Measurements from ENCODE around the gene ZNF70.

ZNF70 gene

DNA sequence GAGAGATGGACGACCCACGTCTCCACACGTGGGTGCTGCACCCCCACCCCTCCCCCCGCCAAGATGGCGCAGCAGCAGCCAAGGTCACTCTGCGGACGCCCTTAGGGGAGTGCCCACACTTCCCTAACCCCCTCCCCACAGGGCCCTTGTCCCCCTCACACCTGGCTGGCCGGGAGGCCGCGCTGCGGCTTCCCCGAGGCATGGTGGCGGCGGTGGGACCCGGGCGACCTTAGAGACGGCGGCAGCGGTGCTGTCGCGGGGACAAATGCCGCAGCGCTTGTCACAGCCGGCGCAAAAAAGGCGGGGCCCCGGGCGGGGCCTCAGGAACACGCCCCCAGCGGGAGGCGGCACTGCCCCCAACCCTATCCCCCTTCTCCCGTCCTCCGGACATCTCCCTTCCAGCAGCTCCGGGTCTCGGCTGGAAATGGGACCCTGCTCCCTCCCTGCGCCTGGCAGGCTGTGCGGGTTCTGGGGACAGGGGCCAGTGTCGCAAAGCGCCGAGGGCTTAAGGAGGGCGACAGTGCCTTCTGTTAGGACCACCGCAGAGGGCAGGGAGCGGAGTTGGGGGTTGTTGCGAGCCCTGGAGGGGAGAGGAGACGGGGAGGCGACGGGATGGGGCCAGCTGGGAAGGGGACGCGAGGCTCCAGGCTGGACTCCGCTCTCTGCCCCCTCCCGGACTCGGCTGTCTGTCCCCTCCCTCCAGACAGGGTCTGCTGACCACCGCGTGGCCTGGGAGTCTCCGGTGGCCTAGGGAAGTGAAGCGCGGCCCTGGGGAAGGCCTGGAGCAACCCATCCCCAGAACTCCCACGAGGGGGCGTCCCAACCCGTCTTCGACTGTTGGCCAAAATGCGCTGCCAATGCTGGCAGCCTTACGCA, 17.0 kb upstream of the ZNF70 start, which contains the start of gene CHCHD10:
Gene CHCHD10, minus strand, starts transcription at position 300 of the 876 bp plus-strand sequence. Its CDS starts 98 bp downstream, at position 202.
- H3K4me3 ChIP-seq (ENCODE audit: control insufficient read depth in 1 of 7, extremely low read depth in 1 of 7, insufficient read depth in 4 of 7, low read depth in 2 of 7, low read length in 6 of 7), result peak within 1 kb of the TSS; percentile 72 to 92 (median 83)
- peaks cover 0 to 1% (median 0%) of the 10 kb centered on the region in 5 experiments for H3K27me3 ChIP-seq (replicated peaks in 2 of 5; ENCODE audit: control insufficient read depth in 4 of 5, insufficient read depth in 5 of 5, low read length in 4 of 5)
- H3K9me3 ChIP-seq (ENCODE audit: control extremely low read depth in 1 of 5, control insufficient read depth in 4 of 5, insufficient read depth in 2 of 5, low read depth in 1 of 5, low read length in 4 of 5), result no peaks in the 10 kb centered on the region
- WGBS (ENCODE audit: insufficient coverage), result 0% methylated on average over 46 of the region's 63 CpGs
- peaks cover 0 to 21% (median 0%) of the 10 kb centered on the region in 4 experiments for H3K36me3 ChIP-seq (ENCODE audit: control insufficient read depth in 4 of 4, insufficient read depth in 4 of 4, low read length in 3 of 4)
- CTCF ChIA-PET, result interaction anchor here (0.5 to 6.2 kb wide), 11 partner anchors 12 to 100 kb away, joined by 3 to 47 read pairs (median 4); partner anchors contain the start of genes SLC2A11, SMARCB1 and VPREB3
- POLR2A ChIA-PET, result interaction anchor here (0.5 to 1.5 kb wide), 2 partner anchors 78 to 123 kb away, joined by 3 read pairs; no protein-coding TSS in a partner anchor
- peak; percentile 77 to 88 (median 85) for DNase-seq
- H3K27ac ChIP-seq (ENCODE audit: insufficient read depth in 1 of 2, low read depth in 1 of 2, low read length in 2 of 2, poor library complexity in 1 of 2, severe bottlenecking in 2 of 2), result peak within 1 kb of the TSS in 1 of 2 experiments; percentile 75
- H3K4me1 ChIP-seq (ENCODE audit: control extremely low read depth in 1 of 4, control insufficient read depth in 4 of 4, insufficient read depth in 4 of 4, low read length in 3 of 4), result peaks cover 6 to 74% (median 66%) of the 10 kb centered on the region in 4 experiments

DNA sequence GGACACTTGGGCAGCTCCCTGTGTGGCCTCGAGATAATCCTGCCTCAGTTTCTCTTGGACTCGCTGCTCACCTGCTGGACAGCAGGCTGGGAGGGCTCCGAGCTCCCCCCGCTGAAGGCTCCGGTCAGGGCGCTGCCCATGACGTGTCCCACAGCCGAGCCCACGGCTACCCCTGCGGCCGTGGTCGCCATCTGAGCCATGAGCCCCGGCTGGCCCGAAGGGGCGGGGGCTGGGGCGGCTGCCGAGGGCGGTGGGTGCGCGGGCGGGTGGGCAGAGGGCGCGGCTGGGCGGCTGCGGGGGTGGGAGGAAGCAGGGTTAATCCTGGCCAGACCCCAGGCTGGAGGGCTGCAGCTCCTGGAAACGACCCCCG, 16.4 kb upstream of the ZNF70 start:
- Histone ChIP-seq H3K9me3 (ENCODE audit: control extremely low read depth in 1 of 5, control insufficient read depth in 4 of 5, insufficient read depth in 2 of 5, low read depth in 1 of 5, low read length in 4 of 5) (no peaks in the 10 kb centered on the region), H3K4me3 (ENCODE audit: control insufficient read depth in 1 of 7, extremely low read depth in 1 of 7, insufficient read depth in 4 of 7, low read depth in 2 of 7, low read length in 6 of 7) (peak overlapping the region in 6 of 7 experiments; percentile 72 to 92 (median 82)), H3K27me3 (replicated peaks in 2 of 5; ENCODE audit: control insufficient read depth in 4 of 5, insufficient read depth in 5 of 5, low read length in 4 of 5) (no peaks in the 10 kb centered on the region), H3K27ac (ENCODE audit: insufficient read depth in 1 of 2, low read depth in 1 of 2, low read length in 2 of 2, poor library complexity in 1 of 2, severe bottlenecking in 2 of 2) (peak overlapping the region in 1 of 2 experiments; percentile 32), H3K4me1 (ENCODE audit: control extremely low read depth in 1 of 4, control insufficient read depth in 4 of 4, insufficient read depth in 4 of 4, low read length in 3 of 4) (peaks cover 8 to 76% (median 67%) of the 10 kb centered on the region in 4 experiments), H3K36me3 (ENCODE audit: control insufficient read depth in 4 of 4, insufficient read depth in 4 of 4, low read length in 3 of 4) (peaks cover 0 to 21% (median 0%) of the 10 kb centered on the region in 4 experiments)
- 32% methylated on average over 6 of the region's 27 CpGs for WGBS (ENCODE audit: insufficient coverage)
- DNase-seq, result no peak
- ChIA-PET POLR2A (interaction anchor here (0.5 to 1.5 kb wide), 2 partner anchors 79 to 122 kb away, joined by 3 read pairs; no protein-coding TSS in a partner anchor), CTCF (interaction anchor here (0.6 to 6.2 kb wide), 11 partner anchors 11 to 184 kb away, joined by 3 to 47 read pairs (median 4); partner anchors contain the start of genes SLC2A11 and VPREB3)

DNA sequence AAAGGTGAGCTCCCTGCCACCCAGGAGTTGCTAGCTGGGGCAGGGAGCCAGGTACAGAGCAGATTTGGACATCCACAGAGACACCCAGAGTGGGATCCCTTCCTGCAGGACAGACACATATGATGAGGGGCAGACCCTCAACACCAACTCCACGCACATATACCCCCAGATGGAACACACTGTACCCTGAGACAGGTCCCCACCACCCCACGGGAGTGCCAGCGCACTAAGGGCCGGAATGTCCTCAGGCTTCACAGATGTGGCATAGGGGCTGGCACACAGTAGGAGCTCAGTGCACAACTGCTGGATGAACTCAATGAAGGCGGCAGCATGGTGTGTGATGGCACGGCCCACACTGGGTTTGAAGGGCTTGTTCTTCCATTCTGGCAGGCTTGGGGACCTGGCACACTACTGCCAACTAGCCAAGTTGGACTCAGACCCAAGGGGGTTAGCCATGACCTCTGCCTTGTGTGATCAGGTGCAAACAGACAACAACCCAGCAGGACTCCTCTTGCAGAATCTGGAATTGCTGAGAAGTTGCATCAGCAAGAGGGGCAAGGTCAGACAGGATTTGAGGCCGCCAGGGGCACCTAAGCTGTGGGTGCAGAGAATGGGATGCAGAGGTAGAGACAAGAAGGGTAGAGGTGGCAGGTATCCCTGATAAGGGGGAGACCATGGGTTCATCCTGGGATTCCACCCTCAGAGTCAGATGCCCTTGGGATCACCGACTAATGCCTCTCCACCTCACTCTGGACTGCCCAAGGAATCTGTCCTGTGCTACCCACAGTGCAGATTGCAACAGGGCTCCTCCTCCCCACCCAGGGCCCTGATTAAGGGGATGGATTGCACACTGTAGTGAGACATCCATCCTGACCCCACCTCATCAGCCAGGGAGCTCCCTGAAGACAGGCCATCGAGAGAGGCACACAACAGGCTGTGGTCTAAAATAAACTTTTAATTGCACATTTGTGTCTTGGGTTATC, 14.3 kb upstream of the ZNF70 start:
- Histone ChIP-seq H3K4me1 (ENCODE audit: control extremely low read depth in 1 of 4, control insufficient read depth in 4 of 4, insufficient read depth in 4 of 4, low read length in 3 of 4) (peaks cover 7 to 64% (median 57%) of the 10 kb centered on the region in 4 experiments), H3K4me3 (ENCODE audit: control insufficient read depth in 1 of 7, extremely low read depth in 1 of 7, insufficient read depth in 4 of 7, low read depth in 2 of 7, low read length in 6 of 7) (no peak overlapping the region), H3K36me3 (ENCODE audit: control insufficient read depth in 4 of 4, insufficient read depth in 4 of 4, low read length in 3 of 4) (peaks cover 0 to 21% (median 0%) of the 10 kb centered on the region in 4 experiments), H3K9me3 (ENCODE audit: control extremely low read depth in 1 of 5, control insufficient read depth in 4 of 5, insufficient read depth in 2 of 5, low read depth in 1 of 5, low read length in 4 of 5) (no peaks in the 10 kb centered on the region), H3K27me3 (replicated peaks in 2 of 5; ENCODE audit: control insufficient read depth in 4 of 5, insufficient read depth in 5 of 5, low read length in 4 of 5) (no peaks in the 10 kb centered on the region), H3K27ac (ENCODE audit: insufficient read depth in 1 of 2, low read depth in 1 of 2, low read length in 2 of 2, poor library complexity in 1 of 2, severe bottlenecking in 2 of 2) (no peak overlapping the region)
- POLR2A ChIA-PET, result no interaction called here
- CTCF ChIA-PET, result interaction anchor here (0.5 to 6.2 kb wide), 10 partner anchors 9 to 93 kb away, joined by 3 to 47 read pairs (median 3); partner anchors contain the start of genes SLC2A11 and VPREB3
- DNase-seq, result no peak
- WGBS (ENCODE audit: insufficient coverage), result 100% methylated on average over 8 of the region's 9 CpGs

DNA sequence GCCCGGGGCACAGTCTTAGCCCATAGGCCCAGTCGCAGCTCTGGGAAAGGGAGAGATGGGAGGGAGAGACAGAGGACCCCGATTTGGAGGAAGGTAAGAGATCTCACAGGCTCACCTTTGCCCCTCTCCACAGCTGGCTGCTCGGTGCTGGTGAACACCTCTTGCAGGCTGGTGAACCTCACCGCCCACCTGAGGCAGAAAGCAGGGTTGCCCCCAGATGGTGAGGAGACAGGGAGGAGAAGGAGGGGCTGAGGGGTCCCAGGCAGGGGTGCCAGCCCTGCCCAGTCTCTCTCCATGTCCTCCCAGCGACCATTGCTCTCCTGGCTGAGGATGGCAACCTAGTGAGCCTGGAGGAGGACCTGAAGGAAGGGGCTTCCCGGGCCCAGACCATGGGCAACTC, 13.0 kb upstream of the ZNF70 start:
- no peak overlapping the region for H3K27ac ChIP-seq (ENCODE audit: insufficient read depth in 1 of 2, low read depth in 1 of 2, low read length in 2 of 2, poor library complexity in 1 of 2, severe bottlenecking in 2 of 2)
- ChIA-PET POLR2A (no interaction called here), CTCF (interaction anchor here (1.6 kb wide), 1 partner anchor 86 kb away, joined by 6 read pairs; no protein-coding TSS in a partner anchor)
- H3K9me3 ChIP-seq (ENCODE audit: control extremely low read depth in 1 of 5, control insufficient read depth in 4 of 5, insufficient read depth in 2 of 5, low read depth in 1 of 5, low read length in 4 of 5), result no peaks in the 10 kb centered on the region
- DNase-seq, result no peak
- H3K27me3 ChIP-seq (replicated peaks in 2 of 5; ENCODE audit: control insufficient read depth in 4 of 5, insufficient read depth in 5 of 5, low read length in 4 of 5), result no peaks in the 10 kb centered on the region
- H3K36me3 ChIP-seq (ENCODE audit: control insufficient read depth in 4 of 4, insufficient read depth in 4 of 4, low read length in 3 of 4), result peaks cover 0 to 21% (median 0%) of the 10 kb centered on the region in 4 experiments
- 85% methylated on average over 4 of the region's 7 CpGs for WGBS (ENCODE audit: insufficient coverage)
- peak overlapping the region in 5 of 7 experiments; percentile 9 to 73 (median 56) for H3K4me3 ChIP-seq (ENCODE audit: control insufficient read depth in 1 of 7, extremely low read depth in 1 of 7, insufficient read depth in 4 of 7, low read depth in 2 of 7, low read length in 6 of 7)
- H3K4me1 ChIP-seq (ENCODE audit: control extremely low read depth in 1 of 4, control insufficient read depth in 4 of 4, insufficient read depth in 4 of 4, low read length in 3 of 4), result peaks cover 5 to 56% (median 46%) of the 10 kb centered on the region in 4 experiments

DNA sequence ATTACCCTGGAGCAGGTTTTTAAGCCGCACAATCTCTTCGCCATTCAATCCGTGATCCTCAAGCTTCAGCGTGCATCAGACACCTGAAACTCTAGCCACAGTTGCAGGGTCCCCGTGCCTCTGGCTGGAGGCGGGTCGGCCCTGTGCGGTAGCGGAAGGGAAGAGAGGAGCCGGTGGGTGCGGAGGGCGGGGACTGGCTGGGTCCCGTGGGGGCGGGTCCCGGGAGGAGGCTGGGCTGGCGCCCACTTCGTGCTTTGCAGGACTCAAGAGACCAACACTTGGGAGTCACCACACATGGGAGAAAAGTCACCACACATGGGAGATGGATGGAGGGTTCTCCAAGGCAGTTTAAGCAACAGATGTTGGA, 12.7 kb upstream of the ZNF70 start:
- Histone ChIP-seq H3K9me3 (ENCODE audit: control extremely low read depth in 1 of 5, control insufficient read depth in 4 of 5, insufficient read depth in 2 of 5, low read depth in 1 of 5, low read length in 4 of 5) (no peaks in the 10 kb centered on the region), H3K4me1 (ENCODE audit: control extremely low read depth in 1 of 4, control insufficient read depth in 4 of 4, insufficient read depth in 4 of 4, low read length in 3 of 4) (peaks cover 5 to 54% (median 44%) of the 10 kb centered on the region in 4 experiments), H3K36me3 (ENCODE audit: control insufficient read depth in 4 of 4, insufficient read depth in 4 of 4, low read length in 3 of 4) (peaks cover 0 to 21% (median 0%) of the 10 kb centered on the region in 4 experiments), H3K27ac (ENCODE audit: insufficient read depth in 1 of 2, low read depth in 1 of 2, low read length in 2 of 2, poor library complexity in 1 of 2, severe bottlenecking in 2 of 2) (no peak overlapping the region), H3K4me3 (ENCODE audit: control insufficient read depth in 1 of 7, extremely low read depth in 1 of 7, insufficient read depth in 4 of 7, low read depth in 2 of 7, low read length in 6 of 7) (peak overlapping the region in 6 of 7 experiments; percentile 10 to 73 (median 47)), H3K27me3 (replicated peaks in 2 of 5; ENCODE audit: control insufficient read depth in 4 of 5, insufficient read depth in 5 of 5, low read length in 4 of 5) (no peaks in the 10 kb centered on the region)
- DNase-seq, result peak in 2 of 3 donors; percentile 40 to 49
- ChIA-PET CTCF (interaction anchor here (0.9 to 1.9 kb wide), 3 partner anchors 10 to 86 kb away, joined by 3 to 6 read pairs (median 6); partner anchors contain the start of gene SMARCB1), POLR2A (no interaction called here)
- 13% methylated on average over 15 of the region's 17 CpGs for WGBS (ENCODE audit: insufficient coverage)

DNA sequence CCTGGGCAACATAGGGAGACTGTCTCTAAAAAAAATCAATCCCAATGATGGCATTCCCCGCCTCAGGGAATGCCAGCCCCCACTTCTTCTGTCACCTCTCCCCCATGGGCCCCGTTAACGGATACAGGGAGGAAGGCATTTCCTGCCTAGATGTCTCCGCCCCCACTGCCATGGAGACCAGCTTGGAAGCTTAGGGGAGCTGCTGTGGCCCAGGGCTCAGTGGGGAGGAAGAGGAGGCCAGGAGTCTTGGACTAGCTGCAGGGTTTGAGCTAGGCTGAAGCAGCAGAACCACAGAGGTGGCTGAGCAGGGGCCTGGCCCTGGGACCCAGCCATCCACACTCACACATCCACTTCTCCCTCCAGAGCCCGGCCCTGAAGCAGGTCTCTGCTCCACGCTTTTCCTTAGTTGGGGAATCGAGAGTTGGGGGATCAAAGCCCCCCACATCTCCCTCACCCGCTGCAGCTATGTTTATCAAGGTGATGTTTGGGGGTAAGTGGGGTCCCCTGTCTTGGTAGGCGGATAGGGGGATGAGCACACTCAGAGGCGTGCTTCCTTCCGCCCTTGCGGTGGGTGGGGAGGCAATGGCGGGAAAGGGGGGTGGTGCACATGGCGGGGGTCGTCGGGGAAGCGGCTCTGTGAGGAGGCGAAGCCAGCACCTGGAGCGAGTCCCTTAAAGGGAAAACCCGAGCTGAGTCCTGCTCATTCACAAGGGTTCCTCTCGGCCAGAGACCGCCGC, 12.1 kb upstream of the ZNF70 start, which contains the start of gene C22orf15:
Gene C22orf15, plus strand, starts transcription at position 149 of the 737 bp plus-strand sequence. Its CDS starts 317 bp downstream, at position 466.
- ChIA-PET CTCF (interaction anchor here (0.9 to 1.9 kb wide), 4 partner anchors 10 to 87 kb away, joined by 3 to 6 read pairs (median 6); partner anchors contain the start of gene SMARCB1), POLR2A (no interaction called here)
- DNase-seq, result peak in 1 of 3 donors; percentile 36
- Histone ChIP-seq H3K27me3 (replicated peaks in 2 of 5; ENCODE audit: control insufficient read depth in 4 of 5, insufficient read depth in 5 of 5, low read length in 4 of 5) (no peaks in the 10 kb centered on the region), H3K9me3 (ENCODE audit: control extremely low read depth in 1 of 5, control insufficient read depth in 4 of 5, insufficient read depth in 2 of 5, low read depth in 1 of 5, low read length in 4 of 5) (no peaks in the 10 kb centered on the region), H3K36me3 (ENCODE audit: control insufficient read depth in 4 of 4, insufficient read depth in 4 of 4, low read length in 3 of 4) (peaks cover 0 to 21% (median 0%) of the 10 kb centered on the region in 4 experiments), H3K27ac (ENCODE audit: insufficient read depth in 1 of 2, low read depth in 1 of 2, low read length in 2 of 2, poor library complexity in 1 of 2, severe bottlenecking in 2 of 2) (no peak within 1 kb of the TSS), H3K4me3 (ENCODE audit: control insufficient read depth in 1 of 7, extremely low read depth in 1 of 7, insufficient read depth in 4 of 7, low read depth in 2 of 7, low read length in 6 of 7) (peak within 1 kb of the TSS in 6 of 7 experiments; percentile 10 to 73 (median 47)), H3K4me1 (ENCODE audit: control extremely low read depth in 1 of 4, control insufficient read depth in 4 of 4, insufficient read depth in 4 of 4, low read length in 3 of 4) (peaks cover 5 to 49% (median 38%) of the 10 kb centered on the region in 4 experiments)
- 4% methylated on average over 16 of the region's 23 CpGs for WGBS (ENCODE audit: insufficient coverage)
